ENCODE data around the gene DNAJC22. TPM values are rescaled to one million over a fixed set of nuclear protein-coding genes. Genes with fewer than 3 reads are reported as not detected.

Gene DNAJC22
- total and polyA plus RNA-seq, 7 donors: under 0.01 to 12.8 (median 2.5) TPM; not detected in 1

GRCh38 chr12:49345051-49345824, 1.4 kb upstream of the DNAJC22 start:
- Histone ChIP-seq H3K27me3 (peaks cover 44 to 97% (median 82%) of the 10 kb centered on the region in 3 donors), H3K9me3 (no peaks in the 10 kb centered on the region), H3K4me1 (peaks cover 0 to 56% (median 55%) of the 10 kb centered on the region in 4 donors), H3K27ac (no peak overlapping the region), H3K4me3 (peak overlapping the region; percentile 11 to 45 (median 38)), H3K36me3 (no peaks in the 10 kb centered on the region)
- WGBS, 2 donors: 1% methylated on average over 70 of the region's 70 CpGs
- intact Hi-C loops (cut with DNase I): no loop called here
- TF ChIP-seq POLR2AphosphoS5 (IDR thresholded peaks at IDR 0.05) (no peak), POLR2A (IDR thresholded peaks at IDR 0.05) (no peak), CTCF (IDR thresholded peaks at IDR 0.05) (no peak), EP300 (IDR thresholded peaks at IDR 0.05) (no peak)
- peak; percentile 62 for DNase-seq

- intact Hi-C loops (cut with DNase I): no loop called here
- peak; percentile 40 for DNase-seq
- Histone ChIP-seq H3K27me3 (peaks cover 44 to 99% (median 90%) of the 10 kb centered on the region in 3 donors), H3K9me3 (no peaks in the 10 kb centered on the region), H3K36me3 (no peaks in the 10 kb centered on the region), H3K4me1 (peaks cover 0 to 56% (median 55%) of the 10 kb centered on the region in 4 donors), H3K27ac (no peak overlapping the region), H3K4me3 (peak overlapping the region in 3 of 4 donors; percentile 33 to 45 (median 43))
- 2% methylated on average over 61 of the region's 61 CpGs for WGBS, 2 donors
- TF ChIP-seq POLR2A (IDR thresholded peaks at IDR 0.05): no peak
- no peak for TF ChIP-seq POLR2AphosphoS5 (IDR thresholded peaks at IDR 0.05)
- TF ChIP-seq CTCF (IDR thresholded peaks at IDR 0.05): no peak
- TF ChIP-seq EP300 (IDR thresholded peaks at IDR 0.05): no peak
These were observed 646 bp upstream of the DNAJC22 start for GRCh38 chr12:49345825-49346658.

- intact Hi-C loops (cut with DNase I): no loop called here
- TF ChIP-seq CTCF (IDR thresholded peaks at IDR 0.05) (peak; percentile 70 to 94 (median 74)), EP300 (IDR thresholded peaks at IDR 0.05) (no peak)
- WGBS, 2 donors: 6 to 10% methylated on average over 37 of the region's 37 CpGs
- no peaks in the 10 kb centered on the region for H3K36me3 ChIP-seq
- peaks cover 44 to 100% (median 95%) of the 10 kb centered on the region in 3 donors for H3K27me3 ChIP-seq
- peak overlapping the region in 3 of 4 donors; percentile 8 to 45 (median 43) for H3K4me3 ChIP-seq
- H3K4me1 ChIP-seq: peaks cover 0 to 47% (median 46%) of the 10 kb centered on the region in 4 donors
- H3K27ac ChIP-seq: no peak overlapping the region
- DNase-seq: peak; percentile 86
- H3K9me3 ChIP-seq: no peaks in the 10 kb centered on the region
These were observed 864 bp downstream of the DNAJC22 start for GRCh38 chr12:49347311-49348193.

- Histone ChIP-seq H3K9me3 (no peaks in the 10 kb centered on the region), H3K27me3 (peaks cover 44 to 100% (median 95%) of the 10 kb centered on the region in 3 donors), H3K4me1 (peaks cover 0 to 38% (median 36%) of the 10 kb centered on the region in 4 donors), H3K36me3 (no peaks in the 10 kb centered on the region), H3K27ac (no peak overlapping the region), H3K4me3 (no peak overlapping the region)
- no peak for TF ChIP-seq EP300 (IDR thresholded peaks at IDR 0.05)
- TF ChIP-seq POLR2AphosphoS5 (IDR thresholded peaks at IDR 0.05): no peak
- no peak for TF ChIP-seq CTCF (IDR thresholded peaks at IDR 0.05)
- TF ChIP-seq POLR2A (IDR thresholded peaks at IDR 0.05): no peak
- intact Hi-C loops (cut with DNase I): no loop called here
- DNase-seq: peak; percentile 46
- 95 to 97% methylated on average over 5 of the region's 5 CpGs for WGBS, 2 donors
These were observed 2.1 kb downstream of the DNAJC22 start for GRCh38 chr12:49348781-49349180.
